HTR-8/SVneo (cell line): ENCODE results near the gene TMEM94.
"Not testable (repeated sequence)": the region's sequence is repeated elsewhere in the genome, so short reads cannot be mapped to it uniquely, and the experiment has no call there.

Experiments
- DNase-seq: peaks from one replicate; pipeline ENCODE4 v3.0.0; 2011; ENCODE audit warnings: low spot score, mixed read lengths; ENCODE audit not compliant: insufficient read length
- FAIRE-seq: peaks from 2 replicates; lab custom pipeline; 2011; peaks lifted over from hg19 to GRCh38; lab: Jason Lieb, UNC

TMEM94 gene

GRCh38 chr17:75518983-75519537 is 62.6 kb downstream of the TMEM94 start:
- no peak for FAIRE-seq
- no peak for DNase-seq

GRCh38 chr17:75520413-75520812 is 64.0 kb downstream of the TMEM94 start:
- not testable (repeated sequence) for FAIRE-seq, DNase-seq

GRCh38 chr17:75521290-75521689 is 64.9 kb downstream of the TMEM94 start:
- DNase-seq (no peak), FAIRE-seq (no peak)

- DNase-seq (no peak), FAIRE-seq (no peak)
These were observed 65.7 kb downstream of the TMEM94 start for GRCh38 chr17:75521951-75522727.

GRCh38 chr17:75523647-75524046 is 67.2 kb downstream of the TMEM94 start:
- no peak for DNase-seq
- FAIRE-seq, result no peak

- FAIRE-seq (no peak), DNase-seq (no peak)
These were observed 68.0 kb downstream of the TMEM94 start for GRCh38 chr17:75524269-75524969.

GRCh38 chr17:75524970-75525805 is 68.8 kb downstream of the TMEM94 start, which contains the start of gene LLGL2:
Gene LLGL2 (plus strand): TSS chr17:75525697. CDS start chr17:75543427, 17,730 bp downstream.
- DNase-seq, result peak; percentile 93
- FAIRE-seq, result peak; percentile 51

GRCh38 chr17:75525806-75526554 is 69.5 kb downstream of the TMEM94 start:
- FAIRE-seq (no peak), DNase-seq (no peak)

- DNase-seq (no peak), FAIRE-seq (no peak)
These were observed 70.3 kb downstream of the TMEM94 start for GRCh38 chr17:75526555-75527270.

GRCh38 chr17:75530837-75531720 is 74.6 kb downstream of the TMEM94 start:
- DNase-seq (no peak), FAIRE-seq (no peak)

GRCh38 chr17:75531721-75532072 is 75.3 kb downstream of the TMEM94 start:
- FAIRE-seq (no peak), DNase-seq (no peak)

GRCh38 chr17:75535119-75535537 is 78.7 kb downstream of the TMEM94 start:
- FAIRE-seq (no peak), DNase-seq (no peak)

GRCh38 chr17:75535871-75536270 is 79.4 kb downstream of the TMEM94 start:
- FAIRE-seq (peak; percentile 54), DNase-seq (no peak)

GRCh38 chr17:75536366-75536765 is 79.9 kb downstream of the TMEM94 start:
- no peak for FAIRE-seq
- DNase-seq, result no peak

- DNase-seq, result no peak
- peak; percentile 55 for FAIRE-seq
These were observed 83.7 kb downstream of the TMEM94 start for GRCh38 chr17:75539967-75540729.

- FAIRE-seq (no peak), DNase-seq (no peak)
These were observed 84.6 kb downstream of the TMEM94 start for GRCh38 chr17:75540923-75541503.

- no peak for DNase-seq
These were observed 85.8 kb downstream of the TMEM94 start for GRCh38 chr17:75542229-75542628.

More at GRCh38 chr17:75542229-75542628, 85.8 kb downstream of the TMEM94 start:
- FAIRE-seq, result no peak
